ENCODE measurements around the gene SART1. TPM values are rescaled to one million over a fixed set of nuclear protein-coding genes. Genes with fewer than 3 reads are reported as not detected.

The SART1 gene
- polyA plus RNA-seq, 1 donor (not counting 4 experiments of a cell fraction or from before 2014, with no cell fraction given) = 14.7 TPM

DNA sequence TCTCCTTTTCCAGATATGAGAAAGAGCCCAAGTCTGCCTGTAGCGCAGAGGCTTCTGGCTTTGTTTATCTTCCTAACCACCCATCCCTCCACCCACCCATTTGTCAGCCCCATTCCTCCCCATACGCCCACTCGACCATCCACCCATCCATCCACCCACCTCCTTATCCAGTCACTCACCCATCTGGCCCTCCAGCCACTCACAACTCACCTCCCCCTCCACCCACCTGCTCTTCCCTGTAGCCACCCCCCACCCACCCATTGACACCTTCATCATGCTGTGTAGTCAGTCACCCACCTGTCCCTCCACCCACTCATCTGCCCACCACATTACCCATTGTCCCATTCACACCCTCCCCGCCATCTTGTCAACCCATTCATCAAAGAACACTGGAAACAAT is 55.8 kb downstream of the SART1 start:
- Histone ChIP-seq H2AFZ (ENCODE audit: control insufficient read depth, low read length) (no peak overlapping the region), H3K4me3 (ENCODE audit: control insufficient read depth in 2 of 3, extremely low read depth in 1 of 3, insufficient read depth in 2 of 3, low read depth in 1 of 3, low read length in 3 of 3) (no peak overlapping the region), H3K9ac (ENCODE audit: control insufficient read depth, extremely low read depth, insufficient read depth, low read length) (no peak overlapping the region), H3K36me3 (ENCODE audit: control insufficient read depth in 2 of 2, extremely low read depth in 1 of 2, insufficient read depth in 2 of 2, low read length in 2 of 2) (no peaks in the 10 kb centered on the region), H3K9me1 (ENCODE audit: control insufficient read depth, extremely low read depth, insufficient read depth, low read length) (no peaks in the 10 kb centered on the region), H3K27ac (ENCODE audit: control insufficient read depth, insufficient read depth, low read length) (no peak overlapping the region), H3K27me3 (ENCODE audit: control insufficient read depth, extremely low read depth, insufficient read depth, low read length) (no peaks in the 10 kb centered on the region), H3K4me1 (ENCODE audit: control insufficient read depth, extremely low read depth, insufficient read depth, low read length) (peaks cover 20% of the 10 kb centered on the region), H3K9me3 (ENCODE audit: control insufficient read depth, low read depth, low read length) (no peaks in the 10 kb centered on the region), H3K4me2 (ENCODE audit: control insufficient read depth, extremely low read depth, insufficient read depth, low read depth, low read length) (no peak overlapping the region), H3K79me2 (ENCODE audit: control insufficient read depth, insufficient read depth, low read length) (no peaks in the 10 kb centered on the region), H4K20me1 (ENCODE audit: control insufficient read depth, extremely low read depth, insufficient read depth, low read length) (no peaks in the 10 kb centered on the region)
- no peak for FAIRE-seq
- dilution Hi-C loops (cut with MboI; ENCODE audit: extremely low pct_ligation_motif_present, low sequenced_read_pairs) = no loop called here
- DNase-seq (ENCODE audit: low read depth, low spot score) = no peak
- TF ChIP-seq EZH2 (IDR thresholded peaks at IDR 0.05; ENCODE audit: low read length) (no peak), CTCF (optimal IDR thresholded peaks at IDR 0.05 in 1 of 3, IDR thresholded peaks at IDR 0.05 in 1 of 3, conservative IDR thresholded peaks at IDR 0.05 in 1 of 3; ENCODE audit: extremely low read depth in 1 of 3, insufficient read depth in 2 of 3, low read length in 3 of 3) (no peak)

- no peak overlapping the region for H3K9ac ChIP-seq (ENCODE audit: control insufficient read depth, extremely low read depth, insufficient read depth, low read length)
- H3K4me2 ChIP-seq (ENCODE audit: control insufficient read depth, extremely low read depth, insufficient read depth, low read depth, low read length) = no peak overlapping the region
- H3K27me3 ChIP-seq (ENCODE audit: control insufficient read depth, extremely low read depth, insufficient read depth, low read length) = peaks cover 9% of the 10 kb centered on the region
- no peak for DNase-seq (ENCODE audit: low read depth, low spot score)
- FAIRE-seq = no peak
- H3K27ac ChIP-seq (ENCODE audit: control insufficient read depth, insufficient read depth, low read length) = no peak overlapping the region
- no peak overlapping the region for H2AFZ ChIP-seq (ENCODE audit: control insufficient read depth, low read length)
- no peaks in the 10 kb centered on the region for H3K9me1 ChIP-seq (ENCODE audit: control insufficient read depth, extremely low read depth, insufficient read depth, low read length)
- no peaks in the 10 kb centered on the region for H3K36me3 ChIP-seq (ENCODE audit: control insufficient read depth in 2 of 2, extremely low read depth in 1 of 2, insufficient read depth in 2 of 2, low read length in 2 of 2)
- dilution Hi-C loops (cut with MboI; ENCODE audit: extremely low pct_ligation_motif_present, low sequenced_read_pairs) = no loop called here
- H4K20me1 ChIP-seq (ENCODE audit: control insufficient read depth, extremely low read depth, insufficient read depth, low read length) = no peaks in the 10 kb centered on the region
- no peaks in the 10 kb centered on the region for H3K9me3 ChIP-seq (ENCODE audit: control insufficient read depth, low read depth, low read length)
- H3K4me1 ChIP-seq (ENCODE audit: control insufficient read depth, extremely low read depth, insufficient read depth, low read length) = peaks cover 14% of the 10 kb centered on the region
- H3K79me2 ChIP-seq (ENCODE audit: control insufficient read depth, insufficient read depth, low read length) = no peaks in the 10 kb centered on the region
- no peak overlapping the region for H3K4me3 ChIP-seq (ENCODE audit: control insufficient read depth in 2 of 3, extremely low read depth in 1 of 3, insufficient read depth in 2 of 3, low read depth in 1 of 3, low read length in 3 of 3)
- TF ChIP-seq EZH2 (IDR thresholded peaks at IDR 0.05; ENCODE audit: low read length) (no peak), CTCF (optimal IDR thresholded peaks at IDR 0.05 in 1 of 3, IDR thresholded peaks at IDR 0.05 in 1 of 3, conservative IDR thresholded peaks at IDR 0.05 in 1 of 3; ENCODE audit: extremely low read depth in 1 of 3, insufficient read depth in 2 of 3, low read length in 3 of 3) (no peak)
Measured at GRCh38 chr11:66020212-66020611, 58.7 kb downstream of the SART1 start.
